HepG2 (cell line): ENCODE data around the gene SKIC2. TPM values are rescaled to one million over a fixed set of nuclear protein-coding genes. Genes with fewer than 3 reads are reported as not detected.

Experiments
- CBFB ChIP-seq: sonication (generic); formaldehyde crosslinking; IDR thresholded peaks from 2 replicates; pipeline ENCODE4 v1.4.0; 2020; ENCODE audit warnings: missing genetic modification reagents
- FOXP4 ChIP-seq: sonication (generic); formaldehyde crosslinking; IDR thresholded peaks from 2 replicates; pipeline ENCODE4 v1.4.0; 2020; ENCODE audit warnings: missing genetic modification reagents
- HOXD1 ChIP-seq: sonication (generic); formaldehyde crosslinking; IDR thresholded peaks from 2 replicates; pipeline ENCODE4 v1.5.0; 2020; ENCODE audit warnings: missing genetic modification reagents
- IRF1 ChIP-seq: sonication (generic); formaldehyde crosslinking; IDR thresholded peaks from 2 replicates; pipeline ENCODE4 v1.4.0; 2020; ENCODE audit warnings: low read depth, mild to moderate bottlenecking, missing genetic modification reagents
- KLF13 ChIP-seq: sonication (generic); formaldehyde crosslinking; IDR thresholded peaks from 2 replicates; pipeline ENCODE4 v1.4.0; 2020; ENCODE audit warnings: mild to moderate bottlenecking, missing genetic modification reagents
- NFYB ChIP-seq: sonication (generic); formaldehyde crosslinking; IDR thresholded peaks from 2 replicates; pipeline ENCODE4 v1.4.0; 2020; ENCODE audit warnings: missing genetic modification reagents
- NFYC ChIP-seq: IDR thresholded peaks from 2 replicates; pipeline ENCODE4 v1.6.1; 2016; ENCODE audit warnings: missing genetic modification reagents, missing compliant biosample characterization
- RFXAP ChIP-seq: sonication (generic); formaldehyde crosslinking; IDR thresholded peaks from 2 replicates; pipeline ENCODE4 v1.4.0; 2020; ENCODE audit warnings: missing genetic modification reagents, borderline replicate concordance
- TAF1 ChIP-seq: sonication (generic); formaldehyde crosslinking; IDR thresholded peaks from 2 replicates; pipeline ENCODE4 v1.4.0; 2020; ENCODE audit warnings: missing genetic modification reagents
- THAP8 ChIP-seq: sonication (generic); formaldehyde crosslinking; IDR thresholded peaks from 2 replicates; pipeline ENCODE4 v1.5.1; 2020; ENCODE audit warnings: missing genetic modification reagents, mild to moderate bottlenecking, borderline replicate concordance
- ZBTB4 ChIP-seq: sonication (generic); formaldehyde crosslinking; IDR thresholded peaks from 2 replicates; pipeline ENCODE4 v1.4.0; 2020; ENCODE audit warnings: missing genetic modification reagents, mild to moderate bottlenecking, borderline replicate concordance
- ZNF441 ChIP-seq: sonication (generic); formaldehyde crosslinking; IDR thresholded peaks from 2 replicates; pipeline ENCODE4 v1.7.0; 2021; ENCODE audit warnings: missing genetic modification reagents, borderline replicate concordance
- ZNF646 ChIP-seq: sonication (generic); formaldehyde crosslinking; IDR thresholded peaks from 2 replicates; pipeline ENCODE4 v1.9.0; 2021; ENCODE audit warnings: mild to moderate bottlenecking, missing genetic modification reagents
- ZNF766 ChIP-seq: sonication (generic); formaldehyde crosslinking; IDR thresholded peaks from 2 replicates; pipeline ENCODE4 v1.5.0; 2020; ENCODE audit warnings: missing genetic modification reagents, borderline replicate concordance
- polyA plus RNA-seq, 8 experiments: library from polyadenylated mRNA; depleted of rRNA in 3 of 8; stranded (reverse) in 7 of 8; unstranded in 1 of 8; fragments of >200 nt; fragmentation: Illumina TruSeq in 4 of 8; extraction: Trizol in 4 of 8; gene quantifications; 2 replicates each; pipeline versions ENCODE4 v1.2.1 to v1.2.3, GENCODE V29; 2011 to 2016; ENCODE audit warnings: low read depth in 4 of 8, missing spikeins in 1 of 8, mixed read lengths in 1 of 8; ENCODE audit not compliant: insufficient read depth in 1 of 8
- total RNA-seq, 5 experiments: library from RNA; depleted of rRNA; stranded (reverse); fragments of >200 nt; fragmentation: Illumina TruSeq; extraction: Trizol; gene quantifications; 2 replicates each; pipeline ENCODE4 v1.2.3, GENCODE V29; 2016; ENCODE audit warnings: low read depth in 1 of 5

The SKIC2 gene
- total and polyA plus RNA-seq, 2 of the 13 experiments (the other 11 are each of a cell fraction or from before 2014, with no cell fraction given): 67.1 to 68.4 TPM

- TF ChIP-seq ZBTB4: peak; percentile 72; the same call in 1 of the 2 replicates
- TF ChIP-seq RFXAP (CRISPR knock-in tag): peak; percentile 59; the same call in 1 of the 2 replicates
- peak; percentile 100 for TF ChIP-seq ZNF646 (CRISPR knock-in tag)
- TF ChIP-seq ZNF766: peak; percentile 39; the same call in 1 of the 2 replicates
- peak; percentile 54 for TF ChIP-seq TAF1 (CRISPR knock-in tag)
- no peak for TF ChIP-seq NFYC (CRISPR knock-in tag)
- TF ChIP-seq IRF1: no peak
- TF ChIP-seq FOXP4 (CRISPR knock-in tag): peak; percentile 92
- TF ChIP-seq THAP8 (CRISPR knock-in tag): no peak
- TF ChIP-seq KLF13 (CRISPR knock-in tag): no peak
- TF ChIP-seq HOXD1 (CRISPR knock-in tag): 0 out of 2 replicates have a peak, but pooled peaks have one; percentile 43
- TF ChIP-seq CBFB (CRISPR knock-in tag): peak; percentile 94
- TF ChIP-seq ZNF441 (CRISPR knock-in tag): 0 out of 2 replicates have a peak, but pooled peaks have one; percentile 8
- no peak for TF ChIP-seq NFYB (CRISPR knock-in tag)
These were observed 31.6 kb upstream of the SKIC2 start, which contains the start of gene C2 (continued) for GRCh38 chr6:31927242-31927862.
